ENCODE data around the gene SLC13A5.
"Not testable (repeated sequence)": the region's sequence is repeated elsewhere in the genome, so short reads cannot be mapped to it uniquely, and the experiment has no call there.

Gene SLC13A5

DNA sequence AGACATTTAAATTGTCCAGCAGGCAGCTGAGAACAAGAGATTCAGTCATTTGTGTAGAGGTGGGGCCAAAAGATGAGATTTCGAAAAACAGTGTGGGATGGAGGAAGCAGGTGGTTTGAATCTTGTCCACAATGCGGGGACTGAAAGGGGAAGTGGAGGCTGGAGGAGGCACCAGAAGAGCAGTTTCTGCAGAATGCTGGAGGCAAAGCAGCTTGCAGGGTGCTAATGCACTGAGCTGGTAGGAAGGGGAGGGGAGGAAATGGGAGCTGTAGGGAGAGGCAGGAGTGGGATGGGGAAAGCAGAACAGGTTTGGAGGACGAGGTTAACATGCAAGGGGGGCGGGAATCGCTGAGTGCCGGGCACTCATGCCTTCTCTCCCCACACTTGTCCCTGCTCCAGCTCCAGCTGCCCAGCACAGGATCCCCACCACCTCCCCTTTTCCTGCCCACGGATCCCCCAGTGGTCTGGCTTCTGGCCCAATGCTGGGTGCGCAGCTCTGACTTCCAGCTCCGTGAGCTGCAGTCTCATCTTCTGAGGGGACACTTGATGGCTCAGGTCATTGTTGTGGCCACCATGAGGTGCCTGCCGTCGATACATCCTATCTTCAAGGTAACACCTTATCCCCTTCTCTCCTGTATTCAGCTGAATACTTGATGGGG is 52.2 kb downstream of the SLC13A5 start:
- no peak for DNase-seq (ENCODE audit: low spot score)

DNA sequence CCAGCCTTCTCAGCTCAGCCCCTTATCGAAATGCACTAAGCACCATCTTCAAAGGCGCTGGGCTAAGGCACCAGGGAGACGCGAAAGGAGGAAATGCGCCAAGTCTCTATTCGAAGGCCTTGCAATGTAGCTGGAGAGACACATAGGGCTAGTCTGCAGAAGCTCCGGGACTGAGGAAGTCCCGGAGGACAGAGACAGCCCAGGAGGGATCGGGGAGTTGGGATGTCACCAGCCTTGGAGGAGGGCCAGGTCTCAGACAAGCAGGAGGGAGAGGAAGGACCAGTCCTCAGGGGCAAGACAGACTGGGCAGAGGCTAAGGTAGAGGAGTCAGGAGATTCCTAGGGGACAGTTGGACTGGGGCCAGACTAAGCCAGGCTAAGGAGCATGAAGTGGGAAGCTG is 53.1 kb downstream of the SLC13A5 start:
- no peak for DNase-seq (ENCODE audit: low spot score)

DNA sequence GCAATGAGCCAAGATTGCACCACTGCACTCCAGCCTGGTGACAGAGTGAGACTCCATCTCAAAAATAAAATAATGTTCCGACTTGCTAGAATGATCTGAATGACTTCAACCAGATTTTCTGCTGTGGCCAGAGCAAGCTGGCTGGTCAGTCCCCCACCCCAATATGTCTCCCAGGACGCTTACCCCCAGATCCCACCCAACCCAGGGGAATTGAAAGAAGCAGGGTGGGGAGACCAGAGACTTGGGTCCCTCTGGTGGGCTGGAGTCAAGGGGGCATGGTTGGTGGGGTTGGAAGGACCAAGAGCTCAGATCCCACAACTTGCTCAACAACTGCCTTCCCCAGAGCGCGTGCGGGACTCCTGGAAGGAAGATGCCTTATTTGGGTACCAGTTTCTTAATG is 54.8 kb downstream of the SLC13A5 start:
- DNase-seq (ENCODE audit: low spot score): not testable (repeated sequence)

GRCh38 chr17:6657633-6658287 is 55.4 kb downstream of the SLC13A5 start:
- DNase-seq (ENCODE audit: low spot score): no peak

GRCh38 chr17:6656797-6657632 is 56.2 kb downstream of the SLC13A5 start:
- DNase-seq (ENCODE audit: low spot score): not testable (repeated sequence)

DNA sequence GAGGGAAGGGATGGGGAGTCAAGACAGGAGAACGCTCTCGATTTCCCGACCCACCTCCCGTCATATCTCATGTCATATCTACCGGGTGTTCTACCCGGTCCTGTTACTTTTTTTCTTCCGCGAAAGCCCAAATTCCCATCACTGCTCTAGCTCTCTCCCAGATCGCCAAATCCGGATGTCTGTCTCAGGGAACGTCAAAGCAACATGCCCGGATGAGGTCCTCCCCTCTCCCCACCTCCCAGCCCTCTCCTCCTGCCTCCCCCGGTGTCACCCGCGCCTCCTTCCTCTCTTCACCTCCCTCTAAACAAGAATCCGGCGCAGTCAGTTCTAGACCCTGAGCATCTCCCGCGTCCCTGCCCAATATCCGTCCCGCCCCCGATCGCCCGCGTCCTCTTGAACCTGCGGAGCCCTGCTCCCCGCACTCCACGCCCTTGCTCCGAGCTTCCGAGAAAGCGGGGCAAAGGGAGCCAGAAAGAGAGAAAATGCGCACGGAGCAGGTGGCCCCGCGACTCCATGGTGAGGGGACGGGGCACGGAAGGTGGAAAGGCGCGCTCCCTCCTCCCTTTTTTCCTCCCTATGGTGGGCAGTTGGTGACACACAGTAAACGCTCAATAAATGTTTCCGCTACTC is 57.3 kb downstream of the SLC13A5 start:
- not testable (repeated sequence) for DNase-seq (ENCODE audit: low spot score)

GRCh38 chr17:6654841-6655731 is 58.1 kb downstream of the SLC13A5 start:
- no peak for DNase-seq (ENCODE audit: low spot score)

- DNase-seq (ENCODE audit: low spot score): no peak
Measured at GRCh38 chr17:6651919-6652452, 61.2 kb downstream of the SLC13A5 start.

- DNase-seq (ENCODE audit: low spot score): peak; percentile 97
Measured at GRCh38 chr17:6651354-6651918, 61.7 kb downstream of the SLC13A5 start, which contains the start of the genes C17orf100 and MED31. Gene C17orf100 (plus strand): TSS chr17:6651762. CDS start chr17:6651914, 152 bp downstream. Gene MED31 (minus strand): TSS chr17:6651605. CDS start chr17:6651528, 77 bp downstream.

DNA sequence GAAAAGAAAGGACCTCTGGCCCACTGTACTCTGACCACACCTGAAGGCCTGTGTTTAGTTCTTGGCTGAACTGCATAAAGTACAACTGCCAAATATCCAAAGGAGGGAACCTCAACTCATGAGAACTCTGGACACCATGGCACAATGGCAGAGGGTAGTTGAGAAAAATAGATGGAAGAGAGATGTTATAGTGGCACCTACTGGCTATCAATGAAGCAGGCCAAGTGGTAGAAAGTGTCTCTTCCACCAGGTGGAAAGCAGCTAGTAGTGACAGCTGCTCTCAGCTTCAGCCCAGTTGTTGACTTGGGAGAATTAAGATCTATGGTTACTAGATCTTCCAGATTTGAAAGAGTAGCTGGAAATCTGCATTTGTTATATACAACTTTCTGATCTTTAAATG is 65.0 kb downstream of the SLC13A5 start:
- peak; percentile 26 for DNase-seq (ENCODE audit: low spot score)

DNA sequence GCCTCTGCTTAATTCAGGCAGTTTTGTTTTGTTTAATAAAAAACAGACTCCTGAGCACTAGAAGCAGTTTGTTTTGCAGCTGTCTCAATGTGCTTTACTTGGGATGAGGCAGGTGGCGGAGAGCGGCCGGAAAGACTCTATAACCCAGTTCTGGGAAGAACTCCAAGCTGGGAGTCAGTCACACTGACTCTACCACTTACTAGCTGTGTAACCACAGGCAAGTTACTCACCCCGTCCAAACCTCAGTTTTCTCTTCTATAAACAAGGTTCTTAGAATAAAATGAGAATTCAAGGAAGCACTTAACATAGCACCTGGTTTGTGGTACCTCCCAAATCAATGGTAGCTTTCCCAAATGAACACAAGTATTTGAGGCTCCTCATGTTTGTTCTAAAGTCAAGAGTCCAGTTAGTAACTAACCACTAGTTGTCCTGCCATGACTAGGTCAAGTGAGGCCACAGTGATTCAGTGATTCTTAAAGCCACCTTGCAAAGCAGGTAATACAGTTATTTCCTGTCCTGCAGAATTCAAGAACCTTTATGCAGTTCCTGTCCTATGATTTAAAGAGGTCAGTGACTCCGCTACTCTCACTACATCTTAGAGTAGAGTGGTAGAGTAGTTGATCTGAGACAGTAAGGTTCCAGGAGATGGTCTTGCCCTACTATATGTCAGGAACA is 69.6 kb downstream of the SLC13A5 start:
- DNase-seq (ENCODE audit: low spot score): no peak

GRCh38 chr17:6642592-6642991 is 70.6 kb downstream of the SLC13A5 start:
- no peak for DNase-seq (ENCODE audit: low spot score)

DNA sequence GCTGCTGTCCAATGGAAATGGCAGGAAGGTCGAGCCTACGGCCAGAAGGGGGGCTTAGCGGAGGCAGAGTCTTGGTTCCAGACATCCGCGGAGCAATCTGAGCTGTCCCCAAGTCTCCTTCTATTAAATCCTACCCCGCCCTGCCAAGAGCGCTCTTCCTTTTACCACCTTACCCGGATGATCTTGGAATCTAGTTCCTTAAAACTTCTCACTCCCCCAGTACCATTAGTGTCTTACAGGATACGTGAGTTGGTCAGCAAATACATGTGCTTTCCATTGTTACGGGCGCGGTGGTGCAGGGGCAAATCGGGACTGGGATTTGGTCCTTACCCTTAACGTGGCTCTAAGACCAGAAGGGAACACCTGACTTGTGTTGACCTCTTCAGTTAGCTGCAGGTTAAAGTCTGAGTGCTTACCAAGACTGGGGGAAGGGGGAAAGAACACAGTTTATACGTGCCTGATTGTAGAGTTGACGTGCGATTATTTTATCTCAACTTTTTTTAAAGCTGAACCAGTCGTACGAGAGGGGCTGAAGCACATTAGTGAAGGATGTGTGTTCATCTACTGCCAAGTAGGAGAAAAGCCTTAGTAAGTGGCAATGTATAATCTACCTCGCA is 71.8 kb downstream of the SLC13A5 start:
- DNase-seq (ENCODE audit: low spot score): no peak

GRCh38 chr17:6640536-6641246 is 72.5 kb downstream of the SLC13A5 start, which contains the start of the genes KIAA0753 and TXNDC17:
Gene KIAA0753 (minus strand): TSS chr17:6640711. CDS start chr17:6635103, 5,608 bp downstream.
Gene TXNDC17 (plus strand): TSS chr17:6641060. CDS start chr17:6641083, 23 bp downstream.
- DNase-seq (ENCODE audit: low spot score): peak; percentile 89

- DNase-seq (ENCODE audit: low spot score): no peak
Measured at GRCh38 chr17:6639586-6640535, 73.3 kb downstream of the SLC13A5 start.

GRCh38 chr17:6639014-6639585 is 74.1 kb downstream of the SLC13A5 start:
- DNase-seq (ENCODE audit: low spot score): no peak
